Endothelial cell of umbilical vein (primary cell): ENCODE data around the gene FHIT. TPM values are rescaled to one million over a fixed set of nuclear protein-coding genes. Genes with fewer than 3 reads are reported as not detected.
"Not testable (repeated sequence)": the region's sequence is repeated elsewhere in the genome, so short reads cannot be mapped to it uniquely, and the experiment has no call there.

ENCODE experiments used
- BruUV-seq: library from RNA; stranded (reverse); fragments of 400-500 nt; replicated peaks from 2 replicates; lab custom pipeline; 2021; lab: Mats Ljungman, UMichigan
- CTCF ChIA-PET: fragments of 300-600, 350-600 bp; sonication (Branson Sonifier 250); formaldehyde crosslinking; loops from one replicate; lab custom pipeline; 2021; ENCODE audit warnings: antibody characterized with exemption, inconsistent platforms; lab: Charles Lee
- POLR2A ChIA-PET: fragments of 300-600, 350-600 bp; sonication (Branson Sonifier 250); formaldehyde crosslinking; loops from one replicate; lab custom pipeline; 2021; ENCODE audit warnings: antibody characterized with exemption, inconsistent platforms; lab: Charles Lee
- DNase-seq: peaks from one replicate; pipeline ENCODE4 v3.0.0-alpha.2; 2011; ENCODE audit warnings: low read depth, low spot score
- FAIRE-seq: peaks from 2 replicates; lab custom pipeline; 2011; peaks lifted over from hg19 to GRCh38; lab: Jason Lieb, UNC
- H2AFZ ChIP-seq: 2 replicates; pipeline ENCODE4 v1.6.0; 2012; ENCODE audit warnings: low read depth, low read length, control low read depth, inconsistent platforms
- H3K27ac ChIP-seq: 2 replicates; pipeline ENCODE4 v1.5.1; 2011; ENCODE audit warnings: low read depth, mild to moderate bottlenecking, control low read depth, low read length, moderate library complexity; ENCODE audit not compliant: insufficient read depth
- H3K27me3 ChIP-seq, 2 experiments: 2 replicates each; pipeline versions ENCODE4 v1.6.0 to v1.6.1; 2011; ENCODE audit warnings: low read length in 2 of 2, mixed read lengths in 1 of 2; ENCODE audit not compliant: control insufficient read depth in 2 of 2, insufficient read depth in 2 of 2
- H3K36me3 ChIP-seq, 2 experiments: 2 replicates in 1 of 2; 3 replicates in 1 of 2; pipeline ENCODE4 v1.5.1; 2011; ENCODE audit warnings: low read length in 2 of 2, mild to moderate bottlenecking in 1 of 2, moderate library complexity in 1 of 2; ENCODE audit not compliant: control insufficient read depth in 2 of 2, insufficient read depth in 2 of 2; ENCODE audit errors: extremely low read depth in 1 of 2
- H3K4me1 ChIP-seq: 3 replicates; pipeline ENCODE4 v1.5.1; 2011; ENCODE audit warnings: mild to moderate bottlenecking, low read length; ENCODE audit not compliant: control insufficient read depth, insufficient read depth; ENCODE audit errors: extremely low read depth
- H3K4me2 ChIP-seq: 2 replicates; pipeline ENCODE4 v1.6.1; 2011; ENCODE audit warnings: low read length, control low read depth, mixed read lengths; ENCODE audit not compliant: insufficient read depth
- H3K4me3 ChIP-seq, 3 experiments: fragments of 200-600 bp in 1 of 3; sonication (generic), shearing (Covaris generic) in 1 of 3; replicated peaks in 1 of 3; 2 replicates each; pipeline ENCODE4 v1.5.1; 2011 to 2016; ENCODE audit warnings: control low read depth in 3 of 3, low read length in 3 of 3, mild to moderate bottlenecking in 2 of 3, inconsistent platforms in 1 of 3, low read depth in 1 of 3, moderate library complexity in 1 of 3; ENCODE audit not compliant: insufficient read depth in 1 of 3
- H3K79me2 ChIP-seq: 2 replicates; pipeline ENCODE4 v1.6.0; 2012; ENCODE audit warnings: low read length, inconsistent platforms; ENCODE audit not compliant: control insufficient read depth, insufficient read depth
- H3K9ac ChIP-seq: replicated peaks from 2 replicates; pipeline ENCODE3; 2011; ENCODE audit warnings: low read length, control low read depth; ENCODE audit not compliant: insufficient read depth; ENCODE audit errors: extremely low read depth
- H3K9me1 ChIP-seq: replicated peaks from 3 replicates; pipeline ENCODE4 v1.6.0; 2011; ENCODE audit warnings: mild to moderate bottlenecking, low read length; ENCODE audit not compliant: control insufficient read depth, insufficient read depth; ENCODE audit errors: extremely low read depth
- H3K9me3 ChIP-seq: replicated peaks from 2 replicates; pipeline ENCODE4 v1.5.1; 2012; ENCODE audit warnings: low read length, inconsistent platforms; ENCODE audit not compliant: control insufficient read depth, insufficient read depth
- H4K20me1 ChIP-seq: replicated peaks from 2 replicates; pipeline ENCODE3; 2011; ENCODE audit warnings: mild to moderate bottlenecking, low read length; ENCODE audit not compliant: control insufficient read depth, insufficient read depth; ENCODE audit errors: extremely low read depth
- FOS ChIP-seq: IDR thresholded peaks from 2 replicates; pipeline ENCODE4 v1.6.1; 2011; ENCODE audit warnings: mild to moderate bottlenecking, low read length, moderate library complexity, borderline replicate concordance; ENCODE audit not compliant: insufficient read depth
- GATA2 ChIP-seq: IDR thresholded peaks from 2 replicates; pipeline ENCODE4 v1.7.0; 2011; ENCODE audit warnings: low read depth, mild to moderate bottlenecking, moderate library complexity, mixed read lengths, low read length; ENCODE audit not compliant: insufficient read length, insufficient read depth
- JUN ChIP-seq: IDR thresholded peaks from 2 replicates; pipeline ENCODE4 v1.6.1; 2011; ENCODE audit warnings: borderline replicate concordance, low read depth; ENCODE audit not compliant: insufficient read length, insufficient read depth
- POLR2A ChIP-seq: IDR thresholded peaks from 2 replicates; pipeline ENCODE4 v1.6.1; 2012; ENCODE audit warnings: low read depth, mild to moderate bottlenecking, control low read depth, low read length
- POLR2AphosphoS5 ChIP-seq: IDR thresholded peaks from 2 replicates; pipeline ENCODE4 v1.6.1; 2012; ENCODE audit warnings: low read depth, mild to moderate bottlenecking, control low read depth, low read length, moderate library complexity; ENCODE audit not compliant: insufficient read depth
- dilution Hi-C: fragments of 300-500 bp; cut with MboI; formaldehyde crosslinking; loops from one replicate; pipeline ENCODE4 v1.15.0; 2019; ENCODE audit warnings: low sequenced_read_pairs; ENCODE audit not compliant: extremely low pct_ligation_motif_present
- intact Hi-C: fragments of 100-400 bp; cut with micrococcal nuclease; formaldehyde crosslinking; loops from one replicate; pipeline ENCODE4 v1.10.0; 2022
- polyA plus RNA-seq, 4 experiments: library from polyadenylated mRNA; depleted of rRNA in 3 of 4; stranded (reverse) in 3 of 4; unstranded in 1 of 4; fragments of >200 nt; gene quantifications; 2 replicates each; pipeline versions ENCODE4 v1.2.1 to v1.2.3, GENCODE V29; 2011 to 2012; ENCODE audit warnings: missing spikeins in 1 of 4
- total RNA-seq: library from RNA; stranded (reverse); gene quantifications from 2 replicates; pipeline ENCODE4 v1.2.3, GENCODE V29; 2021

FHIT gene
- total and polyA plus RNA-seq, 2 donors (not counting 3 experiments of a cell fraction or from before 2014, with no cell fraction given), result 0.47 to 2.2 TPM

DNA sequence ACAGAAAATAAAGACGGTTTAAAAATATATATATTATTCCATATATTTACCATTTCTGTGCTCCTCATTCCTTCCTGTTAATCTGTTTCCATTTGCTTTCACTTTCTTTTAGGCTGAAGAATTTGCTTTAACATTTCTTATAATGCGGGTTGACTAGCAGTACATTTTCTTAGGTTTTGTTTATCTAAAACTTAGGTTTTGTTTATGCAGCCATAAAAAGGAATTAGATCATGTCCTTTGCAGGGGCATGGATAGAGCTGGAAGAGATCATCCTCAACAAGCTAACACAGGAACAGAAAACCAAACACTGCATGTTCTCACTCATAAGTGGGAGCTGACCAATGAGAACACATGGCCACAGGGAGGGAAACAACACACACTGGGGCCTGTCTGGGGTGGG lies 578.1 kb downstream of the FHIT start:
- H2AFZ ChIP-seq, result no peak overlapping the region
- no peaks in the 10 kb centered on the region for H3K79me2 ChIP-seq
- no peaks in the 10 kb centered on the region for H3K36me3 ChIP-seq
- dilution Hi-C loops, result no loop called here
- H3K4me3 ChIP-seq, result no peak overlapping the region
- H3K4me1 ChIP-seq, result no peaks in the 10 kb centered on the region
- FAIRE-seq (no peak), DNase-seq (no peak)
- intact Hi-C loops, result no loop called here
- H3K27ac ChIP-seq, result no peak overlapping the region
- ChIA-PET CTCF (no interaction called here), POLR2A (no interaction called here)
- TF ChIP-seq FOS, result no peak
- TF ChIP-seq JUN, result no peak
- no peak for TF ChIP-seq POLR2AphosphoS5
- no peak for TF ChIP-seq GATA2
- no peak for TF ChIP-seq POLR2A
- H4K20me1 ChIP-seq, result no peaks in the 10 kb centered on the region
- H3K9ac ChIP-seq, result no peak overlapping the region
- BruUV-seq, result no TSS peak
- no peak overlapping the region for H3K4me2 ChIP-seq
- no peaks in the 10 kb centered on the region for H3K9me1 ChIP-seq
- no peaks in the 10 kb centered on the region for H3K27me3 ChIP-seq
- H3K9me3 ChIP-seq, result peaks cover 1% of the 10 kb centered on the region

DNA sequence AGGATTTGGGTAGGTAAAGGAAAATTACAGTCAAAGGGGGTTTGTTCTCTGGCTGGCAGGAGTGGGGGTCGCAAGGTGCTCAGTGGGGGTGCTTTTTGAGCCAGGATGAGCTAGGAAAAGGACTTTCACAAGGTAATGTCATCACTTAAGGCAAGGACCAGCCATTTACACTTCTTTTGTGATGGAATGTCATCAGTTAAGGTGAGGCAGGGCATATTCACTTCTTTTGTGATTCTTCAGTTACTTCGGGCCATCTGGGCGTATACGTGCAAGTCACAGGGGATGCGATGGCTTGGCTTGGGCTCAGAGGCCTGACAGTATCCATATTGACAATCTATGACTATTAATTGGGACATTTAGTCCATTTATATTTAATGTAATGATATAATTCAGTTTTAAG lies 578.9 kb downstream of the FHIT start:
- H3K4me3 ChIP-seq, H3K27me3 ChIP-seq, FAIRE-seq, BruUV-seq, H4K20me1 ChIP-seq, H2AFZ ChIP-seq, H3K36me3 ChIP-seq, H3K9me1 ChIP-seq, CTCF ChIA-PET, H3K79me2 ChIP-seq, POLR2A ChIA-PET, dilution Hi-C loops, H3K4me1 ChIP-seq, H3K4me2 ChIP-seq, H3K9ac ChIP-seq, intact Hi-C loops, H3K9me3 ChIP-seq, H3K27ac ChIP-seq, DNase-seq: not testable (repeated sequence)
